ENCODE measurements around the gene MTCH2. TPM values are rescaled to one million over a fixed set of nuclear protein-coding genes. Genes with fewer than 3 reads are reported as not detected.

Gene MTCH2
- total RNA-seq, 1 experiment from 2014 or later = 138 TPM

GRCh38 chr11:47572715-47573255 lies 69.6 kb downstream of the MTCH2 start:
- H4K20me1 ChIP-seq (ENCODE audit: insufficient read depth) = no peaks in the 10 kb centered on the region
- no peak overlapping the region for H3K27ac ChIP-seq (ENCODE audit: low read depth, low read length)
- intact Hi-C loops (cut with micrococcal nuclease) = no loop called here
- no peaks in the 10 kb centered on the region for H3K9me2 ChIP-seq (ENCODE audit: insufficient read depth)
- H3K4me2 ChIP-seq (ENCODE audit: low read length) = no peak overlapping the region
- no peaks in the 10 kb centered on the region for H3K9me3 ChIP-seq (ENCODE audit: control insufficient read depth in 1 of 2, insufficient read depth in 1 of 2, low read depth in 1 of 2, low read length in 2 of 2)
- DNase-seq (ENCODE audit: low read depth, low spot score) (no peak), ATAC-seq (no peak)
- peaks cover 2 to 9% of the 10 kb centered on the region in 2 experiments for H3K4me1 ChIP-seq (ENCODE audit: control insufficient read depth in 1 of 2, insufficient read depth in 2 of 2, low read length in 2 of 2)
- BruUV-seq (replicated peaks) = no TSS peak
- RAD21 ChIA-PET (ENCODE audit: low non-redundant PET in 1 of 2, low total read pairs in 2 of 2, uncharacterized antibody in 2 of 2, unreplicated experiment in 2 of 2) = no interaction called here
- TF ChIP-seq POLR2A (IDR thresholded peaks at IDR 0.05; ENCODE audit: borderline replicate concordance, extremely low read depth, insufficient read depth, insufficient read length) = no peak
- TF ChIP-seq REST (IDR thresholded peaks at IDR 0.05; ENCODE audit: low read depth) = no peak
- no peak for TF ChIP-seq EGR1 (IDR thresholded peaks at IDR 0.05; ENCODE audit: low read depth)
- TF ChIP-seq EZH2 (IDR thresholded peaks at IDR 0.05) = no peak
- TF ChIP-seq TCF7L2 (IDR thresholded peaks at IDR 0.05; ENCODE audit: borderline replicate concordance, extremely low read depth, insufficient read depth, insufficient read length) = no peak
- TF ChIP-seq SRF (IDR thresholded peaks at IDR 0.05; ENCODE audit: low read depth) = no peak
- no peak for TF ChIP-seq JUND (IDR thresholded peaks at IDR 0.05)
- TF ChIP-seq SP1 (IDR thresholded peaks at IDR 0.05; ENCODE audit: low read depth) = no peak
- no peak for TF ChIP-seq ZBTB33 (IDR thresholded peaks at IDR 0.05; ENCODE audit: extremely low read depth, insufficient replicate concordance, low read length)
- no peak for TF ChIP-seq ATF3 (IDR thresholded peaks at IDR 0.05)
- TF ChIP-seq CBX3 (IDR thresholded peaks at IDR 0.05; ENCODE audit: low read depth) = no peak
- no peak for TF ChIP-seq YY1 (IDR thresholded peaks at IDR 0.05; ENCODE audit: extremely low read depth, insufficient replicate concordance, low read depth, low read length)
- no peak for TF ChIP-seq ZNF274 (IDR thresholded peaks at IDR 0.05; ENCODE audit: low read depth, low read length)
- no peak for TF ChIP-seq CEBPB (IDR thresholded peaks at IDR 0.05; ENCODE audit: low read depth)
- no peak for TF ChIP-seq ELF1 (IDR thresholded peaks at IDR 0.05; ENCODE audit: borderline replicate concordance, low read depth)
- no peak for TF ChIP-seq FOSL1 (IDR thresholded peaks at IDR 0.05; ENCODE audit: low read depth)
- TF ChIP-seq CTCF (IDR thresholded peaks at IDR 0.05 in 2 of 3, conservative IDR thresholded peaks at IDR 0.05 in 1 of 3; ENCODE audit: borderline replicate concordance in 1 of 3, insufficient read depth in 1 of 3, low read depth in 2 of 3, low read length in 2 of 3) = no peak
- no peak for TF ChIP-seq ZFX (IDR thresholded peaks at IDR 0.05)
- TF ChIP-seq MAX (IDR thresholded peaks at IDR 0.05) = no peak
- CTCF ChIA-PET = no interaction called here
- no peak overlapping the region for H3K4me3 ChIP-seq (replicated peaks in 1 of 2; ENCODE audit: low read depth in 1 of 2, low read length in 2 of 2)
- H3K9ac ChIP-seq (ENCODE audit: low read length) = no peak overlapping the region
- no peaks in the 10 kb centered on the region for H3K27me3 ChIP-seq (ENCODE audit: insufficient read depth, low read length)
- H3K79me2 ChIP-seq (ENCODE audit: insufficient read depth, low read length) = peaks cover 77% of the 10 kb centered on the region
- POLR2A ChIA-PET = no interaction called here
- H3K36me3 ChIP-seq (ENCODE audit: control insufficient read depth in 1 of 2, insufficient read depth in 2 of 2, low read length in 2 of 2) = peaks cover 43 to 53% of the 10 kb centered on the region in 2 experiments; a peak in 3 of 4 replicates
- no peak overlapping the region for H2AFZ ChIP-seq (ENCODE audit: low read depth, low read length, poor library complexity, severe bottlenecking)

Data from HCT116 (cell line).